ENCODE measurements around the gene MESP2.

DNA sequence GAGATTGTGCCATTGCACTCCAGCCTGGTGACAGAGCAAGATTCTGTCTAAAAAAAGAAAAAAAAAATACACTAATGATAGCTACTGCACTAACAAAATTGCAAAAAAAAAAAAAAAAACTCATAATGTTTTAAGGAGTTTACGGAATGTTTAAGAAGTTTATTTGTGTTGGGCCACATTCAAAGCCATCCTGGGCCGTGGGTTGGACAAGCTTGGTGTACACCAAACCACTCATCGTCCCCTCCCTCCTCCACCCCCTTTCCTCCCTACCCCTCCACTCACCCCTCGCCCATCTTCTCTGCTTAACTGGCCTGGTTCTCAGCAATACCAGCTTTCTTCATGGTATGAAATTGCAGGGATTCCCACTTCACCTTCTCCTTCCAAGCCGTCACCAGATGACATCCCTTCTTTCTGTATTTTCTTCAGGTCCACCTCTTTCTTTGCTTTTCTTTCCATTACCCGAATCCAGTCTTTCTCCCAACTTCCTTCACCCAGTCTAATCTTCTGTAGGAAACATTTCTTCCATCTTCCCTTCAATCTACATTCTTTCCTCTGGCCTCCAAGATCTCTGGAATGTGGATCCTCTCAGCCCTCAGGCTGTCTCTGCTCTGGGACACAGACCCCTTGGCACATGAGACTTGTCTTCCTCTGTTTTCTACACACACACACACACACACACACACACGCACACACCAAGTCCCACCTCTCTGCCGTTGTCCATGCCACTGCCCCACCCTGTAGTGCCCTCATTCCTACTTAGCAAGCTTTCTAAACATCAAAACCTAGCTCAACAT, 21.6 kb upstream of the MESP2 start:
- TF ChIP-seq, protein P1, sequence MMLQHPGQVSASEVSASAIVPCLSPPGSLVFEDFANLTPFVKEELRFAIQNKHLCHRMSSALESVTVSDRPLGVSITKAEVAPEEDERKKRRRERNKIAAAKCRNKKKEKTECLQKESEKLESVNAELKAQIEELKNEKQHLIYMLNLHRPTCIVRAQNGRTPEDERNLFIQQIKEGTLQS (IDR thresholded peaks at IDR 0.05): no peak
- TF ChIP-seq, protein P2, sequence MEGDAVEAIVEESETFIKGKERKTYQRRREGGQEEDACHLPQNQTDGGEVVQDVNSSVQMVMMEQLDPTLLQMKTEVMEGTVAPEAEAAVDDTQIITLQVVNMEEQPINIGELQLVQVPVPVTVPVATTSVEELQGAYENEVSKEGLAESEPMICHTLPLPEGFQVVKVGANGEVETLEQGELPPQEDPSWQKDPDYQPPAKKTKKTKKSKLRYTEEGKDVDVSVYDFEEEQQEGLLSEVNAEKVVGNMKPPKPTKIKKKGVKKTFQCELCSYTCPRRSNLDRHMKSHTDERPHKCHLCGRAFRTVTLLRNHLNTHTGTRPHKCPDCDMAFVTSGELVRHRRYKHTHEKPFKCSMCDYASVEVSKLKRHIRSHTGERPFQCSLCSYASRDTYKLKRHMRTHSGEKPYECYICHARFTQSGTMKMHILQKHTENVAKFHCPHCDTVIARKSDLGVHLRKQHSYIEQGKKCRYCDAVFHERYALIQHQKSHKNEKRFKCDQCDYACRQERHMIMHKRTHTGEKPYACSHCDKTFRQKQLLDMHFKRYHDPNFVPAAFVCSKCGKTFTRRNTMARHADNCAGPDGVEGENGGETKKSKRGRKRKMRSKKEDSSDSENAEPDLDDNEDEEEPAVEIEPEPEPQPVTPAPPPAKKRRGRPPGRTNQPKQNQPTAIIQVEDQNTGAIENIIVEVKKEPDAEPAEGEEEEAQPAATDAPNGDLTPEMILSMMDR (IDR thresholded peaks at IDR 0.05; ENCODE audit: low read depth, low read length, missing input control): no peak
- no peak for TF ChIP-seq FOXA1 (IDR thresholded peaks at IDR 0.05)
- TF ChIP-seq, protein P3, sequence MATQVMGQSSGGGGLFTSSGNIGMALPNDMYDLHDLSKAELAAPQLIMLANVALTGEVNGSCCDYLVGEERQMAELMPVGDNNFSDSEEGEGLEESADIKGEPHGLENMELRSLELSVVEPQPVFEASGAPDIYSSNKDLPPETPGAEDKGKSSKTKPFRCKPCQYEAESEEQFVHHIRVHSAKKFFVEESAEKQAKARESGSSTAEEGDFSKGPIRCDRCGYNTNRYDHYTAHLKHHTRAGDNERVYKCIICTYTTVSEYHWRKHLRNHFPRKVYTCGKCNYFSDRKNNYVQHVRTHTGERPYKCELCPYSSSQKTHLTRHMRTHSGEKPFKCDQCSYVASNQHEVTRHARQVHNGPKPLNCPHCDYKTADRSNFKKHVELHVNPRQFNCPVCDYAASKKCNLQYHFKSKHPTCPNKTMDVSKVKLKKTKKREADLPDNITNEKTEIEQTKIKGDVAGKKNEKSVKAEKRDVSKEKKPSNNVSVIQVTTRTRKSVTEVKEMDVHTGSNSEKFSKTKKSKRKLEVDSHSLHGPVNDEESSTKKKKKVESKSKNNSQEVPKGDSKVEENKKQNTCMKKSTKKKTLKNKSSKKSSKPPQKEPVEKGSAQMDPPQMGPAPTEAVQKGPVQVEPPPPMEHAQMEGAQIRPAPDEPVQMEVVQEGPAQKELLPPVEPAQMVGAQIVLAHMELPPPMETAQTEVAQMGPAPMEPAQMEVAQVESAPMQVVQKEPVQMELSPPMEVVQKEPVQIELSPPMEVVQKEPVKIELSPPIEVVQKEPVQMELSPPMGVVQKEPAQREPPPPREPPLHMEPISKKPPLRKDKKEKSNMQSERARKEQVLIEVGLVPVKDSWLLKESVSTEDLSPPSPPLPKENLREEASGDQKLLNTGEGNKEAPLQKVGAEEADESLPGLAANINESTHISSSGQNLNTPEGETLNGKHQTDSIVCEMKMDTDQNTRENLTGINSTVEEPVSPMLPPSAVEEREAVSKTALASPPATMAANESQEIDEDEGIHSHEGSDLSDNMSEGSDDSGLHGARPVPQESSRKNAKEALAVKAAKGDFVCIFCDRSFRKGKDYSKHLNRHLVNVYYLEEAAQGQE (IDR thresholded peaks at IDR 0.05): no peak
- no peak for TF ChIP-seq GABPA (IDR thresholded peaks at IDR 0.05 in 1 of 2, conservative IDR thresholded peaks at IDR 0.05 in 1 of 2)
- no peak for TF ChIP-seq FOXA2 (IDR thresholded peaks at IDR 0.05)
- TF ChIP-seq SP1 (IDR thresholded peaks at IDR 0.05): no peak
- TF ChIP-seq EGR1 (IDR thresholded peaks at IDR 0.05; ENCODE audit: low read depth in 2 of 2): no peak
- TF ChIP-seq RAD21 (IDR thresholded peaks at IDR 0.05): no peak
- TF ChIP-seq, protein P4, sequence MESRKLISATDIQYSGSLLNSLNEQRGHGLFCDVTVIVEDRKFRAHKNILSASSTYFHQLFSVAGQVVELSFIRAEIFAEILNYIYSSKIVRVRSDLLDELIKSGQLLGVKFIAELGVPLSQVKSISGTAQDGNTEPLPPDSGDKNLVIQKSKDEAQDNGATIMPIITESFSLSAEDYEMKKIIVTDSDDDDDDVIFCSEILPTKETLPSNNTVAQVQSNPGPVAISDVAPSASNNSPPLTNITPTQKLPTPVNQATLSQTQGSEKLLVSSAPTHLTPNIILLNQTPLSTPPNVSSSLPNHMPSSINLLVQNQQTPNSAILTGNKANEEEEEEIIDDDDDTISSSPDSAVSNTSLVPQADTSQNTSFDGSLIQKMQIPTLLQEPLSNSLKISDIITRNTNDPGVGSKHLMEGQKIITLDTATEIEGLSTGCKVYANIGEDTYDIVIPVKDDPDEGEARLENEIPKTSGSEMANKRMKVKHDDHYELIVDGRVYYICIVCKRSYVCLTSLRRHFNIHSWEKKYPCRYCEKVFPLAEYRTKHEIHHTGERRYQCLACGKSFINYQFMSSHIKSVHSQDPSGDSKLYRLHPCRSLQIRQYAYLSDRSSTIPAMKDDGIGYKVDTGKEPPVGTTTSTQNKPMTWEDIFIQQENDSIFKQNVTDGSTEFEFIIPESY (IDR thresholded peaks at IDR 0.05): no peak
- TF ChIP-seq, protein P5, sequence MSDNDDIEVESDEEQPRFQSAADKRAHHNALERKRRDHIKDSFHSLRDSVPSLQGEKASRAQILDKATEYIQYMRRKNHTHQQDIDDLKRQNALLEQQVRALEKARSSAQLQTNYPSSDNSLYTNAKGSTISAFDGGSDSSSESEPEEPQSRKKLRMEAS (IDR thresholded peaks at IDR 0.05): no peak
- no peak for TF ChIP-seq YY1 (IDR thresholded peaks at IDR 0.05)
- TF ChIP-seq TAF1 (conservative IDR thresholded peaks at IDR 0.05): no peak
- TF ChIP-seq RXRA (IDR thresholded peaks at IDR 0.05): no peak

All from liver (tissue), 3 donors.